Measurements from ENCODE around the gene DAW1.
A peak's percentile ranks its signal among the peaks of the same experiment; 100 is the strongest.
"Not testable (repeated sequence)": the region's sequence is repeated elsewhere in the genome, so short reads cannot be mapped to it uniquely, and the experiment has no call there.

The DAW1 gene

GRCh38 chr2:227871375-227871791, at the start of gene DAW1:
DAW1 (plus strand) TSS chr2:227871631; CDS start chr2:227871690, 59 bp downstream.
- no peak for DNase-seq

GRCh38 chr2:227822416-227823003, 48.9 kb upstream of the DAW1 start:
- no peak for DNase-seq

- no peak for DNase-seq
Observed at GRCh38 chr2:227823922-227824321, 47.5 kb upstream of the DAW1 start.

- DNase-seq = no peak
Observed at GRCh38 chr2:227824711-227825110, 46.7 kb upstream of the DAW1 start.

- DNase-seq = peak; percentile 25 to 43
Observed at GRCh38 chr2:227826019-227826521, 45.4 kb upstream of the DAW1 start.

- no peak for DNase-seq
Observed at GRCh38 chr2:227826563-227826962, 44.9 kb upstream of the DAW1 start.

- no peak for DNase-seq
Observed at GRCh38 chr2:227827143-227827542, 44.3 kb upstream of the DAW1 start.

GRCh38 chr2:227828477-227828912, 42.9 kb upstream of the DAW1 start:
- no peak for DNase-seq

- DNase-seq = no peak
Observed at GRCh38 chr2:227829337-227829736, 42.1 kb upstream of the DAW1 start.

- no peak for DNase-seq
Observed at GRCh38 chr2:227834423-227834822, 37.0 kb upstream of the DAW1 start.

- DNase-seq = no peak
Observed at GRCh38 chr2:227834916-227835650, 36.3 kb upstream of the DAW1 start.

- DNase-seq = not testable (repeated sequence)
Observed at GRCh38 chr2:227839339-227840129, 31.9 kb upstream of the DAW1 start.

GRCh38 chr2:227846831-227847230, 24.6 kb upstream of the DAW1 start:
- DNase-seq = no peak

- DNase-seq = no peak
Observed at GRCh38 chr2:227848146-227848545, 23.3 kb upstream of the DAW1 start.

- DNase-seq = no peak
Observed at GRCh38 chr2:227848586-227848985, 22.8 kb upstream of the DAW1 start.

- no peak for DNase-seq
Observed at GRCh38 chr2:227849906-227850305, 21.5 kb upstream of the DAW1 start.

GRCh38 chr2:227853204-227853629, 18.2 kb upstream of the DAW1 start:
- DNase-seq = no peak

- no peak for DNase-seq
Observed at GRCh38 chr2:227853765-227854271, 17.6 kb upstream of the DAW1 start.

- DNase-seq = no peak
Observed at GRCh38 chr2:227855440-227855839, 16.0 kb upstream of the DAW1 start.

GRCh38 chr2:227856697-227857096, 14.7 kb upstream of the DAW1 start:
- DNase-seq = no peak

GRCh38 chr2:227860221-227860641, 11.2 kb upstream of the DAW1 start:
- DNase-seq = peak; percentile 32 to 59

GRCh38 chr2:227861011-227861410, 10.4 kb upstream of the DAW1 start:
- no peak for DNase-seq

- peak in 1 of 2 donors; percentile 24 for DNase-seq
Observed at GRCh38 chr2:227862227-227862740, 9.1 kb upstream of the DAW1 start.

Measured in hippocampal formation (tissue), 2 donors.